ENCODE results near the gene MAN1C1.

DNA sequence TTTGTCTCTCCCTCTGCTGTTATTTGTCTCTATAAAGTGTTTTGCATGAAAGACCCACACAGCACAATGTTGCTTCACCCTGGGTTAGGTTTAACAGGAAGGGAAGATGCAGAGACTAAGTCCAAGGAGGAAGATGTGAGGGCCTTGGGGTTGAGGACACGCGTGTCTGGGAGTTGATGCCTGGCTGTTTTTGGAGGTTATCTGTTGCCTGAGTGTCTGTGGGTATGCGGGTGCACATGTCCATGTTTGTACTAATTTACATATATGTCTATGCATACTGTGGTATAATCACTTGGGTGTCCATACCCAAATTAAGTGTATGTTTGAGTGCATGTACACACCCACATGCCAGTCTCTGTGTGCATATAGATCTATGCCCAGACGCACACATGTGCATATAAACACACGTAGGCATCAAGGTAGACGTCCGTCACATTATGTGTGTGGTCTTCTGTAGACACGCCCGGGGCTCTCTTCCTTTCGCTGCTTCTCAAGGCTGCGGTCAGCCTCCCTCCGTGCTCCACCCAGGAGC, 962 bp upstream of the MAN1C1 start:
- TF ChIP-seq POLR2A (IDR thresholded peaks at IDR 0.05; ENCODE audit: low read depth, low read length) (no peak), POLR2AphosphoS5 (IDR thresholded peaks at IDR 0.05; ENCODE audit: low read depth, low read length) (no peak), TAF1 (IDR thresholded peaks at IDR 0.05; ENCODE audit: low read depth, low read length) (no peak)

Data from GM12891 (cell line).